Mesenteric fat pad (tissue), 1 donor: ENCODE results near the gene QSOX1. TPM values are rescaled to one million over a fixed set of nuclear protein-coding genes. Genes with fewer than 3 reads are reported as not detected.

Source experiments
- DNase-seq: peaks from one replicate; pipeline ENCODE4 v3.0.0-alpha.2; 2020; ENCODE audit warnings: low spot score
- total RNA-seq: library from RNA; stranded (reverse); fragmentation: NEBNext Ultra II Directional; extraction: Animal tissue kit (Norgen Biotek cat#: 25700); gene quantifications from one replicate; pipeline ENCODE4 v1.2.1, GENCODE V29; 2021
- donor health status: DM: yes; HTN: yes; CAD: no.

Gene QSOX1
- total RNA-seq, 1 donor from 2014 or later, result 104 TPM

DNA sequence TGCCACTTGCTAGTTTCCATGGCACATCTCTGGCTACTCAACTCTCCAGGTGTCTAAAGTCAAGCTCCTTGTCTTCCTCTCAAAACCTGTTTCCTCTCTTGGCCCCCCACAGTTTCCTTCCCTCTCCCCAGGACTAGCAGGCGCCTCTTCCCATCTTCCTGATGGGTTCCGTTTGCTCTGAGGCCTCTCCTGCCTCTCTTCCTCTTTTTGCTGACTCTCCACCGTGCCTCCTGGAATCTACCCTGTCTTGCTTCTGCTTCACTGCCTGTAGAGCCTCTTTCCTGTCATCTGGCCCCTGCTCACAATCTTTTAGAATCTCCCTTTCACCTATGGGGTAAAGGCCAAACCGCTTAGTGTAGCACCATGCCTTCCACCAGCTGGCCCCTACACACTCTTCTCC is 53.6 kb downstream of the QSOX1 start:
- no peak for DNase-seq

GRCh38 chr1:180210008-180210620 is 55.4 kb downstream of the QSOX1 start:
- DNase-seq, result no peak

DNA sequence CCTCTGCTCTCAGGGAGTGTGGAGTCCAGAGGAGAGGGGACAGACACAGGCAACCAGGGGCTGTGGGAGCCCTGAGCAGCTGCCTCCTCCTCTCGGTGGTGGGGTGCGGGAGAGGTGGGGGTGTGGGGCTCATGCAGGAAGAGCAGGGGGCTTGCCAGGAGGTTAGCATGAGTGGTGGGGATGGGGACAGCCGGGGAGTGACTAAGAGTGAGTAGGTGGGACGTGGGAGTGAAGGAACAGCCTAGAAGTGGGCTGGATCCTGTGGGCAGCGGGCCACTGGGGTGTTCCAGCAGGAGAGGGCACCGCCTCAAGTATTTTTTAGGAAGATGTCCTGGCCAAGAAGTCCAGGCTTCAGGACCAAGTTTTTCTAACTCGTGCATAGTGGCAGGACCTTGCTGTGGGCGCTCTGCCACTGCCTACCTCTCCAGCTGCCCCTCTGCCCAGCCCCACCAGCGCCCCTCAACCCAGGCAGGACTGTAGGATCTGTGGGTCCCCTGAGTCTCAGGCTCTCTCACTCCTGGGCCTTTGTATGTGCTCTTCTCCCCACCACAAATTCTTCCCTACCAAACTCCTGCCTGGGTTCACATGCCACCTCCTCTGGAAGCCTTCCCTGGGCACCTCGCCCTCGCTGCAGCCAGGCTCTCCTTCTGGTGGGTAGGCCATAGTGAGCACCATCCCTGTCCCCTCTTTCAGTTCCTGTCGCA is 56.6 kb downstream of the QSOX1 start:
- DNase-seq, result no peak

GRCh38 chr1:180211860-180212229 is 57.2 kb downstream of the QSOX1 start:
- no peak for DNase-seq

GRCh38 chr1:180213401-180214170 is 58.9 kb downstream of the QSOX1 start:
- DNase-seq, result no peak

- no peak for DNase-seq
These were observed 61.4 kb downstream of the QSOX1 start for GRCh38 chr1:180215856-180216625.

- DNase-seq, result peak; percentile 86
These were observed 62.3 kb downstream of the QSOX1 start for GRCh38 chr1:180217006-180217405.

GRCh38 chr1:180218806-180219765 is 64.4 kb downstream of the QSOX1 start:
- peak; percentile 76 for DNase-seq

DNA sequence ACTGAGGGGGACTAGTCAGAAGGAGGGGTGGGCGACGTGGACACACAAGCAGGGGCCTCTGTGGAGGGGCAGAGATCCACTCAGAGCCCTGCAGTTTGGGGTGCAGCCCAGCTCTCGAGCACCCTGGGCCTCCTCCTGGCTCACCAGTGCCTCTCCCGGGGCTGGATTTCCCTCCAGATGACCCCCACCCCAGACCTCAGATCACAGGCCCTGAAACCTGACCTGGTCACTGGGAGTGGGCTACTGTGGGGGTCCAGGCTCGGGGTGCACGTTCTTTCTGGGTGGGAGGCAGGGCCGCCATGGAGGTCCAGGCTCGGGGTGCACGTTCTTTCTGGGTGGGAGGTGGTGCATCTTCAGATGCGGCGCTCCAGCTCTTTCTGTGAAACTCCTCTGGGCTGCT is 65.1 kb downstream of the QSOX1 start:
- DNase-seq, result peak; percentile 74

DNA sequence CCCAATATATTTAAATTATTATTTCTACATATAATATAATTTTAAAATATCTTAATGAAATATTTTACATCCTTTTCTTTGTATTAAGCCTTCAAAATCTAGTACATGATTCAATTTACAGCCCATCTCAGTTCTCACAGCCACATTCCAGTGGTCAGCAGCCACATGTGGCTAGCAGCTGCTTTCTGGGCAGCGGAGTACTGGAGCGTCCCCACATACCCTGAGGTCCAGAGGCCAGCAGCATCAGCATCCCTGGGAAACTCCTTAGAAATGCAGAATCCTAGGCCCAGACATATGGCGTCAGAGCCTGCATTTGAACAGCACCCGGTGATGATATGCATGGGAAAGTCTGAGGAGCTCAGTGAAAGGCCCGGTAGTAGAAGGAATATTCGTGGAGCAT is 66.8 kb downstream of the QSOX1 start:
- peak; percentile 68 for DNase-seq

DNA sequence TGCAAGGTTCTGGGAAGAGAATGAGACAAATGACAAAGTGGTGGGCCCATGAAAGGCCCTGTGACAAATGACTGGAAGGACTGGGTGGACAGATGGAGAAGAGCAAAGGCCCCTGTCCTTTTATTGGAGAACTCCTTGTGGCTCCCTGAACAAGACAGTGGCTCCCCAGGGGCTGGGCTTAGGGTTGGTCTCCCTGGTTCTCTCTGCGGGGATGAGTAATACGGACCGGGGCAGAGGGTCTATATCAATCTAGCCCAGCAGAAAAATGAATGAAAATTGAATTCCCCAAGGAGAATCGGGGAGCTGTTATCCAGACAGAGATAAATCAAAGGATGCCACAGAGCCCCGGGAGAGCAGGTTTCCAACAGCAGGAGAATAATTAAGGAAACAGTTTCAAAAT is 70.2 kb downstream of the QSOX1 start:
- DNase-seq, result peak; percentile 43

- DNase-seq, result no peak
These were observed 70.7 kb downstream of the QSOX1 start for GRCh38 chr1:180225403-180225802.

GRCh38 chr1:180227861-180228647 is 73.4 kb downstream of the QSOX1 start:
- DNase-seq, result peak; percentile 28

DNA sequence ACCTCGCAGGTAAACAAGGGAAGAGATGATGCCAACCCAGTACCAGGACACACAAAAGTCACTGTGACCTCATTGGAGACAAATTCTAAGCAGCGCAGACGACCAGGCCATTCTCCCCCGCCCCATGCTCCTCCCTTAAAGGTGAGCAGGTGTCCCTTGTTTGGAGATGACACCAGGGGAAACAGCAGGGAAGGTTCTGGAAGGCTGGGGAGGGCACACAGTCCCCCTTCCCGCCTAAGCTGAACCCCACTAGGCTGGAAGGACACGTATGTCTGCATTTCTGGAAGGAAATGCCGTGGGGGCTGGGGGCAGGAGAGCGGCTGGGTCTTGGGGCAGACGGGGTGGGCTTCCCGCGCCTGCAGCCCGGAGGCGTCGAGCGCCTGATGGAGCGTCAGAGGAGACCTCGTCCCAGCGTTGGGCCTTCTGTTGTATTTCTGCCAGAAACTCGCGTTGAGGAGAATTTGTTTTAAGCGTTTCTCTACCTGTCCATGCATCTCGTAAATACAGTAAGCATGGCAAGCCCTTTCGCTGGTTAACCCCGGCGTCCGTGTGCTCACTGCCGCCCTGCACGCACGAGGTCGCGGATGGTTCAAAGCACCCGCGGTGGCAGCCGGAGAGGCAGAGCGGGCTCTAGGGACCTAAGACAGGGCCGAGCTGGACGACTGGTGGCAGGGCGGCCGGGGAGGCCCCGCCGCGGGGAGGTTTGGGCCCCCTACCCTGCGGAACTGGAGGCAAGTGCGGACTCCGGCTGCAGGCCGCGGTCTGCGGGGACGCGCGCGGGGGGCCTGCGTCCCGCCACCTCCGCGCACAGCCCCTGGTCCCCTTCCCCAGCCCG is 74.2 kb downstream of the QSOX1 start:
- no peak for DNase-seq

DNA sequence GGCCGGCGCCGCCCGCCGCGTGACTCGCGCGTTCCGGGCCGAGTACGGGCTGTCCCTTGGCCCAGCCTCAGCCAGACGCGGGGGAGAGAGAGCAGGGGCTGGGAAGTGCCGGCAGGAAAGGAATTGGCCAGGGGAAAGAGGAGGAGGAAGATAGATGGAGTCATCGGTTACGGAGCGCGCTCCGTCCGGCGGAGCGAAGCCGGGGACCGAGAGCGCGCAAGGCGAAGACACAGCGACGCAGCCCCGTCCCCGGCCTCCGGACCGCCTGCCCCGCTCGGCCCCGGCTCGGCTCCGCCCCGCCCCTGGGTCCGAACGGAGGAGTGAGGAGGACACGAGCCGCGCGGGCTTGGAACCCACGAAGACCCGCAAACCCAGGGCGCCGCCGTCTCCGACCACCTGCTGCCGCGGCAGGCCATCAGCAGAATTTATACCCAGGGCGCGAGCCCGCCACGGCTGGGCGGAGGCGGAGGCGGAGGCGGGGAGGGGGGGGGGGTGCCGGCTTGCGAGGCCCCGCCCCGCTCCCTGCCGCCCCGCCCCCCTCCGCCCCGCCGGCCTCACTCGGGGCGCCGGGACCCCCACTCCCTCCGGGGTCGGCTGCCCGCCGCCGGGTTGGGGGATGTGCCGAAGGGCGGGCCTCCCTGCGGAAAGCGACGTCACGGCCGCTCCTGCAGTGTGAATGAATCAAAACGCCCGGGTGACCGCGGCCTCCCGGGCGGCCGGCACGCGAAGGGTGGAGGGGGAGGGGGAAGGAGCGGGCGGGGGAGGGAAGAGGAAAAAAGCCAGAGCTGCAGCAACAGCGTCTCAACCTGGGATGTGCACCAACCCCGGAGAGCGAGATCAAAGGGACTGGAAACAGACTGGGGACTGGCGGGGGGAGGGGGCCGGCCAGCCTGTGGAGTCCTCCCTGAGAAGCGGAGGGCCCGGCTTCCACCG is 75.1 kb downstream of the QSOX1 start, which contains the start of gene LHX4:
TSS of gene LHX4 (plus strand) at position 782 of the 933 bp plus-strand sequence. CDS start 266 bp downstream, outside the sequence.
- no peak for DNase-seq

DNA sequence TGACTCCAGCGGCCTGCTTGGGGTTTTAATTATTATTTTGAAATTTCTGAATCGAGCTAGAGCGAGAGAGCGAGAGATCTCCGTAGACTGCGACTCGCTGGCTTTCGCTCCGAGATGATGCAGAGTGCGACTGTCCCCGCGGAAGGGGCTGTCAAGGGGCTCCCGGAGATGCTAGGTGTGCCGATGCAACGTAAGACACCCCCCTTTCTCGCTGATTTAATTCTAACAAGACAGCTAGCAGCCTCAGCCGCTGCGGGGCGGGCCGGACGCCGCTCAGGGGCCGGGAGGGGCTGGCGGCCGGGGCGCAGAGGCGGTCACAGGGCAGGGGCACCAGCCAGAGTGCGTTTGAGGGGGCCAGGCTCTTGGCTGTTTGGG is 75.7 kb downstream of the QSOX1 start:
- DNase-seq, result no peak

DNA sequence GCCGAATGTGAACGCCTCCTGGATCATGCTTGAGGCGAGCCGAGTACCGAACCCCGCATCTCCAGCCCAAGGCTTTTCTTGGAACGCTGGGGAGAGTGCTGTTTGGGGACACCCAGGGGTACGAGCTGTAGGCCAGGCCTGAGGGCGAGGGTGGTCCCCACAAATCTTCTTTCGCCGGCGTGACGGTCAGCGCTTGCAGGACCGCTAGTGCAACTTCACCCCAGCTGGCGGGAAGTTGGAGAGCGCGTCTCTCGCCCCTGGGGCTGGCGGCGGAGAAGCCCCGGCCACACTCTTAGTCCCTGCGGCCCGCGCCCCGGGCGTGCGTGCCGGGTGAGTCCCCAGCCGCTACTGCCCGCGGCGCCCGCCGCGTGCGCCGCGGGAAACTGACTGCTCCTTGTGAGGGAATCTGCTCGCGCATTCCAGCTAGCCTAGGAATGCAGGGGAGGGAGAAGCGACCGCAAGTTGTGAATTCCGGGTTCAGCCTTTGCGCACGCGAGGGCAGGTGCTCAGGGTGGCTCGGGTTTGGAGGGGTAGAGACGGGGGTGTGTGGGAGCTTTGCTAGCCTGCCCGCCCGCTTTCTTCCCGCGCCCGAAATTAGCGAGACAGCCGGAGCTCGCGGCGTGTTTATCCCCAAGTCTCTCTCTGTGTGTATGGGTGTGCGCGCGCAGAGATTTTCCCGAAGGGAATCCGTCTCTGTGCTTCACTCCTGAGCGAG is 76.3 kb downstream of the QSOX1 start:
- no peak for DNase-seq
